Fibroblast of lung (primary cell): ENCODE results near the gene SLC24A3.

ENCODE experiments used
- CTCF ChIP-seq, 2 donors: IDR thresholded peaks in 1 of 2; conservative IDR thresholded peaks in 1 of 2; 1 replicate in 1 of 2; 2 replicates in 1 of 2; pipeline ENCODE4 v1.5.1; 2011 to 2012; ENCODE audit warnings: low read length in 2 of 2, control low read depth in 1 of 2, inconsistent platforms in 1 of 2, low read depth in 1 of 2, mild to moderate bottlenecking in 1 of 2
- EZH2 ChIP-seq: IDR thresholded peaks from 2 replicates; pipeline ENCODE4 v1.5.1; 2012; ENCODE audit warnings: low read length, control low read depth, mild to moderate bottlenecking; ENCODE audit errors: missing control alignments

DNA sequence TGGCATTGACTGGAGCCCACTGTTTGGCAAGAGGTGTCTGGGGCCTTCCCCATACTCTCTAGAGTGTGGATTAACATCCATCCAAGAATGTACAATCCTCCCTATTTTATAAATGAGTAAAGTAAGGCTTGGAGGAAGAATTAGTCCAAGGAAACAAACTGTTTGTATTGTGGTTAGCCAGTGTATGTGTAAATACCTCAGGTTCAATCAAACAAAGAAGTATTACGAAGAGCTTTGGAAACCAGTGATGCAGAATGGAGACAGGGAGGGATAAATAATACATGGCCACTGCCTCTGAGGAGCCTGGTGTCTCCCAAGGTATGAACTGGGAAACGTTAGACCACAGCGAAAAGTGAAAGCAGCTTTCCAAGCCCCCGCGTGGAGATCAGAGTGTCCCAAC is 319.0 kb downstream of the SLC24A3 start:
- no peak for TF ChIP-seq CTCF (conservative IDR thresholded peaks at IDR 0.05 in 1 of 2, IDR thresholded peaks at IDR 0.05 in 1 of 2; ENCODE audit: low read depth in 1 of 2, low read length in 2 of 2)
- TF ChIP-seq EZH2 = no peak
